Measurements from ENCODE around the gene WWOX. TPM values are rescaled to one million over a fixed set of nuclear protein-coding genes. Genes with fewer than 3 reads are reported as not detected.

Gene WWOX
- total RNA-seq, 5 donors from 2014 or later (not counting 1 experiment from before 2014, with no cell fraction given): 21.2 to 26.0 (median 22.6) TPM

GRCh38 chr16:78505036-78505435, 405.6 kb downstream of the WWOX start:
- Histone ChIP-seq H3K36me3 (ENCODE audit: control insufficient read depth in 2 of 2, extremely low read depth in 1 of 2, insufficient read depth in 1 of 2, low read length in 1 of 2) (no peaks in the 10 kb centered on the region), H3K27me3 (replicated peaks in 1 of 2; ENCODE audit: control insufficient read depth in 2 of 2, extremely low read depth in 1 of 2, insufficient read depth in 2 of 2, low read length in 1 of 2) (no peaks in the 10 kb centered on the region), H3K27ac (ENCODE audit: low read length) (no peak overlapping the region), H3K4me3 (ENCODE audit: control insufficient read depth in 1 of 2, extremely low read depth in 1 of 2, low read length in 1 of 2) (no peak overlapping the region), H3K4me1 (ENCODE audit: control insufficient read depth in 1 of 2, extremely low read depth in 1 of 2, insufficient read depth in 2 of 2, low read length in 2 of 2) (no peaks in the 10 kb centered on the region), H3K9me3 (no peaks in the 10 kb centered on the region)
- no peaks in the 10 kb centered on the region for H3K36me3 Mint-ChIP-seq
- ChIA-PET POLR2A (no interaction called here), CTCF (interaction anchor here in 1 of 2 donors (1.2 kb wide), 1 partner anchor 9 kb away, joined by 3 read pairs; no protein-coding TSS in a partner anchor)
- ATAC-seq (replicated peaks in 1 of 4) (no peak), DNase-seq (no peak)
- no peak overlapping the region for H3K27ac Mint-ChIP-seq
- H3K27me3 Mint-ChIP-seq: no peaks in the 10 kb centered on the region
- 60% methylated on average over 1 of the region's 6 CpGs for WGBS (ENCODE audit: insufficient coverage)
- no peaks in the 10 kb centered on the region for H3K9me3 Mint-ChIP-seq
- no peaks in the 10 kb centered on the region for H3K4me1 Mint-ChIP-seq
- H3K4me3 Mint-ChIP-seq: no peak overlapping the region

- ChIA-PET CTCF (no interaction called here), POLR2A (no interaction called here)
- Mint-ChIP-seq H3K4me3 (no peak overlapping the region), H3K27ac (no peak overlapping the region), H3K9me3 (no peaks in the 10 kb centered on the region), H3K4me1 (no peaks in the 10 kb centered on the region), H3K36me3 (no peaks in the 10 kb centered on the region), H3K27me3 (no peaks in the 10 kb centered on the region)
- Histone ChIP-seq H3K27ac (ENCODE audit: low read length) (no peak overlapping the region), H3K4me3 (ENCODE audit: control insufficient read depth in 1 of 2, extremely low read depth in 1 of 2, low read length in 1 of 2) (no peak overlapping the region), H3K27me3 (replicated peaks in 1 of 2; ENCODE audit: control insufficient read depth in 2 of 2, extremely low read depth in 1 of 2, insufficient read depth in 2 of 2, low read length in 1 of 2) (no peaks in the 10 kb centered on the region), H3K36me3 (ENCODE audit: control insufficient read depth in 2 of 2, extremely low read depth in 1 of 2, insufficient read depth in 1 of 2, low read length in 1 of 2) (no peaks in the 10 kb centered on the region), H3K4me1 (ENCODE audit: control insufficient read depth in 1 of 2, extremely low read depth in 1 of 2, insufficient read depth in 2 of 2, low read length in 2 of 2) (no peaks in the 10 kb centered on the region), H3K9me3 (no peaks in the 10 kb centered on the region)
- 90% methylated on average over 19 of the region's 23 CpGs for WGBS (ENCODE audit: insufficient coverage)
- DNase-seq: no peak
- ATAC-seq (replicated peaks in 1 of 4): no peak
These were observed 406.3 kb downstream of the WWOX start for GRCh38 chr16:78505544-78506366.

- ChIA-PET POLR2A (no interaction called here), CTCF (no interaction called here)
- Mint-ChIP-seq H3K27me3 (no peaks in the 10 kb centered on the region), H3K9me3 (no peaks in the 10 kb centered on the region), H3K4me3 (no peak overlapping the region), H3K27ac (no peak overlapping the region), H3K36me3 (no peaks in the 10 kb centered on the region), H3K4me1 (no peaks in the 10 kb centered on the region)
- WGBS (ENCODE audit: insufficient coverage): 80% methylated on average over 1 of the region's 11 CpGs
- Histone ChIP-seq H3K4me3 (ENCODE audit: control insufficient read depth in 1 of 2, extremely low read depth in 1 of 2, low read length in 1 of 2) (no peak overlapping the region), H3K9me3 (no peaks in the 10 kb centered on the region), H3K4me1 (ENCODE audit: control insufficient read depth in 1 of 2, extremely low read depth in 1 of 2, insufficient read depth in 2 of 2, low read length in 2 of 2) (no peaks in the 10 kb centered on the region), H3K27me3 (replicated peaks in 1 of 2; ENCODE audit: control insufficient read depth in 2 of 2, extremely low read depth in 1 of 2, insufficient read depth in 2 of 2, low read length in 1 of 2) (no peaks in the 10 kb centered on the region), H3K36me3 (ENCODE audit: control insufficient read depth in 2 of 2, extremely low read depth in 1 of 2, insufficient read depth in 1 of 2, low read length in 1 of 2) (no peaks in the 10 kb centered on the region), H3K27ac (ENCODE audit: low read length) (no peak overlapping the region)
- ATAC-seq (replicated peaks in 1 of 4) (no peak), DNase-seq (no peak)
These were observed 407.1 kb downstream of the WWOX start for GRCh38 chr16:78506367-78507193.

- no peaks in the 10 kb centered on the region for H3K4me1 Mint-ChIP-seq
- CTCF ChIA-PET: interaction anchor here in 1 of 2 donors (0.6 to 0.7 kb wide), 2 partner anchors 10 to 1573 kb away, joined by 4 to 6 read pairs; no protein-coding TSS in a partner anchor
- WGBS (ENCODE audit: insufficient coverage): 93% methylated on average over 10 of the region's 12 CpGs
These were observed 408.1 kb downstream of the WWOX start for GRCh38 chr16:78507576-78507975.

GRCh38 chr16:78509965-78510364, 410.5 kb downstream of the WWOX start:
- ATAC-seq (replicated peaks in 1 of 4) (no peak), DNase-seq (no peak)
- 86% methylated on average over 1 of the region's 7 CpGs for WGBS (ENCODE audit: insufficient coverage)
- Mint-ChIP-seq H3K9me3 (no peaks in the 10 kb centered on the region), H3K27me3 (no peaks in the 10 kb centered on the region), H3K36me3 (no peaks in the 10 kb centered on the region), H3K27ac (no peak overlapping the region), H3K4me1 (no peaks in the 10 kb centered on the region), H3K4me3 (no peak overlapping the region)
- Histone ChIP-seq H3K27me3 (replicated peaks in 1 of 2; ENCODE audit: control insufficient read depth in 2 of 2, extremely low read depth in 1 of 2, insufficient read depth in 2 of 2, low read length in 1 of 2) (no peaks in the 10 kb centered on the region), H3K27ac (ENCODE audit: low read length) (no peak overlapping the region), H3K4me1 (ENCODE audit: control insufficient read depth in 1 of 2, extremely low read depth in 1 of 2, insufficient read depth in 2 of 2, low read length in 2 of 2) (no peaks in the 10 kb centered on the region), H3K4me3 (ENCODE audit: control insufficient read depth in 1 of 2, extremely low read depth in 1 of 2, low read length in 1 of 2) (no peak overlapping the region), H3K36me3 (ENCODE audit: control insufficient read depth in 2 of 2, extremely low read depth in 1 of 2, insufficient read depth in 1 of 2, low read length in 1 of 2) (no peaks in the 10 kb centered on the region), H3K9me3 (no peaks in the 10 kb centered on the region)
- ChIA-PET CTCF (no interaction called here), POLR2A (no interaction called here)

More at GRCh38 chr16:78507576-78507975, 408.1 kb downstream of the WWOX start:
- H3K9me3 Mint-ChIP-seq: no peaks in the 10 kb centered on the region
- H3K27me3 Mint-ChIP-seq: no peaks in the 10 kb centered on the region
- DNase-seq (no peak), ATAC-seq (replicated peaks in 1 of 4) (no peak)
- no peak overlapping the region for H3K4me3 ChIP-seq (ENCODE audit: control insufficient read depth in 1 of 2, extremely low read depth in 1 of 2, low read length in 1 of 2)
- H3K36me3 Mint-ChIP-seq: no peaks in the 10 kb centered on the region
- POLR2A ChIA-PET: interaction anchor here in 1 of 2 donors (0.7 kb wide), 1 partner anchor 265 kb away, joined by 3 read pairs; no protein-coding TSS in a partner anchor
- no peaks in the 10 kb centered on the region for H3K36me3 ChIP-seq (ENCODE audit: control insufficient read depth in 2 of 2, extremely low read depth in 1 of 2, insufficient read depth in 1 of 2, low read length in 1 of 2)
- no peak overlapping the region for H3K27ac Mint-ChIP-seq
- no peaks in the 10 kb centered on the region for H3K27me3 ChIP-seq (replicated peaks in 1 of 2; ENCODE audit: control insufficient read depth in 2 of 2, extremely low read depth in 1 of 2, insufficient read depth in 2 of 2, low read length in 1 of 2)
- H3K4me3 Mint-ChIP-seq: no peak overlapping the region
- no peaks in the 10 kb centered on the region for H3K4me1 ChIP-seq (ENCODE audit: control insufficient read depth in 1 of 2, extremely low read depth in 1 of 2, insufficient read depth in 2 of 2, low read length in 2 of 2)
- H3K9me3 ChIP-seq: no peaks in the 10 kb centered on the region
- H3K27ac ChIP-seq (ENCODE audit: low read length): no peak overlapping the region

GRCh38 chr16:78510496-78510895, 411.0 kb downstream of the WWOX start:
- WGBS (ENCODE audit: insufficient coverage): 82% methylated on average over 3 of the region's 4 CpGs
- H3K9me3 ChIP-seq: no peaks in the 10 kb centered on the region
- no peaks in the 10 kb centered on the region for H3K4me1 Mint-ChIP-seq
- no peak for ATAC-seq (replicated peaks in 1 of 4)
- no peak overlapping the region for H3K27ac Mint-ChIP-seq
- no peak overlapping the region for H3K4me3 Mint-ChIP-seq
- no peaks in the 10 kb centered on the region for H3K36me3 ChIP-seq (ENCODE audit: control insufficient read depth in 2 of 2, extremely low read depth in 1 of 2, insufficient read depth in 1 of 2, low read length in 1 of 2)
- H3K4me3 ChIP-seq (ENCODE audit: control insufficient read depth in 1 of 2, extremely low read depth in 1 of 2, low read length in 1 of 2): no peak overlapping the region
- no peaks in the 10 kb centered on the region for H3K9me3 Mint-ChIP-seq
- no peak overlapping the region for H3K27ac ChIP-seq (ENCODE audit: low read length)
- H3K36me3 Mint-ChIP-seq: no peaks in the 10 kb centered on the region
- H3K4me1 ChIP-seq (ENCODE audit: control insufficient read depth in 1 of 2, extremely low read depth in 1 of 2, insufficient read depth in 2 of 2, low read length in 2 of 2): no peaks in the 10 kb centered on the region
- ChIA-PET POLR2A (no interaction called here), CTCF (no interaction called here)
- no peak for DNase-seq
- no peaks in the 10 kb centered on the region for H3K27me3 Mint-ChIP-seq
- H3K27me3 ChIP-seq (replicated peaks in 1 of 2; ENCODE audit: control insufficient read depth in 2 of 2, extremely low read depth in 1 of 2, insufficient read depth in 2 of 2, low read length in 1 of 2): no peaks in the 10 kb centered on the region
